OCI-LY3 (cell line): Measurements from ENCODE around the gene WDR93.
A peak's percentile ranks its signal among the peaks of the same experiment; 100 is the strongest.
"Not testable (repeated sequence)": the region's sequence is repeated elsewhere in the genome, so short reads cannot be mapped to it uniquely, and the experiment has no call there.

Experiments
- H2AFZ ChIP-seq: fragments of 200-600, 300-600 bp; shearing (Covaris generic); 2 replicates; pipeline ENCODE4 v1.6.0; 2014; ENCODE audit warnings: antibody characterized with exemption, low read depth, low read length
- H3K27ac ChIP-seq: fragments of 200-600, 300-600 bp; sonication (generic); 2 replicates; pipeline ENCODE4 v1.5.1; 2014; ENCODE audit warnings: mild to moderate bottlenecking, low read length, moderate library complexity, mixed read lengths
- H3K27me3 ChIP-seq: fragments of 200-600, 300-600 bp; sonication (generic); 2 replicates; pipeline ENCODE4 v1.6.1; 2014; ENCODE audit warnings: low read depth, low read length, mixed read lengths
- H3K36me3 ChIP-seq: fragments of 200-600, 300-600 bp; sonication (generic); replicated peaks from 2 replicates; pipeline ENCODE3; 2014; ENCODE audit warnings: low read depth, low read length, mixed read lengths
- H3K4me1 ChIP-seq: fragments of 300-600, 200-600 bp; sonication (generic); 2 replicates; pipeline ENCODE4 v1.6.1; 2014; ENCODE audit warnings: low read length, mixed read lengths
- H3K4me2 ChIP-seq: fragments of 200-600, 300-600 bp; sonication (generic); 2 replicates; pipeline ENCODE4 v1.6.1; 2014; ENCODE audit warnings: low read length, mixed read lengths
- H3K4me3 ChIP-seq: fragments of 300-600, 200-600 bp; sonication (generic); 2 replicates; pipeline ENCODE4 v1.5.1; 2014; ENCODE audit warnings: antibody characterized with exemption, mild to moderate bottlenecking, low read length, moderate library complexity
- H3K79me2 ChIP-seq: fragments of 300-600, 200-600 bp; shearing (Covaris generic); 2 replicates; pipeline ENCODE4 v1.6.1; 2014; ENCODE audit warnings: mild to moderate bottlenecking, low read length, mixed read lengths
- H3K9ac ChIP-seq: fragments of 300-600, 200-600 bp; shearing (Covaris generic); 2 replicates; pipeline ENCODE4 v1.6.0; 2014; ENCODE audit warnings: mild to moderate bottlenecking, low read length, moderate library complexity
- H3K9me3 ChIP-seq: fragments of 200-600, 300-600 bp; shearing (Covaris generic); 2 replicates; pipeline ENCODE4 v1.6.1; 2014; ENCODE audit warnings: low read length, mixed read lengths; ENCODE audit not compliant: insufficient read depth
- H4K20me1 ChIP-seq: fragments of 200-600, 300-600 bp; sonication (generic); 2 replicates; pipeline ENCODE4 v1.6.1; 2016; ENCODE audit warnings: low read length, mixed read lengths; ENCODE audit not compliant: insufficient read depth
- EZH2phosphoT487 ChIP-seq: fragments of 200-600 bp; shearing (Covaris generic); IDR thresholded peaks from 2 replicates; pipeline ENCODE4 v1.6.1; 2018; ENCODE audit warnings: antibody characterized with exemption, mixed run types, low read depth
- TF ChIP-seq, protein P1 (sequence below): fragments of 200-600, 300-600 bp; sonication (generic); IDR thresholded peaks from 2 replicates; pipeline ENCODE4 v1.5.1; 2014; ENCODE audit warnings: antibody characterized with exemption, low read length, low read depth

WDR93 gene

DNA sequence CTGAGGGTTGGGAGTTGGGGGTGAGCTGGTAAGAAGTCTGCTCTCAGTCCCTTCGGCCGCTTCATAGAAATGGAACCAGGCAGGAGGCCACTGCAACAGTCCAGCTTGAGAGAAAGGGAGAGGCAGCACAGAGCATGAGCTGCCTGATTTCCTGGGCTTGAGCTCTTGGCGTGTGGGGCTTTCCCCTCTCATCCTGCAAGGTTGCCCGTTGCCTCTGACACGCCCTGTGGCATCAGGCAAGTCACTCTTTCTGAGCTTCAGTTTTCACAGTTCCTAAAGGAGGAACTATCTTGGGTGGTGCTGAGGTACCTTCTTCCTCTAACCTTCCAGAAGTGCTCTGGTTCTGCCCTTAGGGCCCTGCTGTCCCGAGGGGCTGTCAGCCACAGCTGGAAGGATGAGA, 90.4 kb downstream of the WDR93 start:
- no peaks in the 10 kb centered on the region for H3K27me3 ChIP-seq
- peak overlapping the region; percentile 77 for H3K9ac ChIP-seq
- H3K79me2 ChIP-seq = no peaks in the 10 kb centered on the region
- TF ChIP-seq, protein P1, sequence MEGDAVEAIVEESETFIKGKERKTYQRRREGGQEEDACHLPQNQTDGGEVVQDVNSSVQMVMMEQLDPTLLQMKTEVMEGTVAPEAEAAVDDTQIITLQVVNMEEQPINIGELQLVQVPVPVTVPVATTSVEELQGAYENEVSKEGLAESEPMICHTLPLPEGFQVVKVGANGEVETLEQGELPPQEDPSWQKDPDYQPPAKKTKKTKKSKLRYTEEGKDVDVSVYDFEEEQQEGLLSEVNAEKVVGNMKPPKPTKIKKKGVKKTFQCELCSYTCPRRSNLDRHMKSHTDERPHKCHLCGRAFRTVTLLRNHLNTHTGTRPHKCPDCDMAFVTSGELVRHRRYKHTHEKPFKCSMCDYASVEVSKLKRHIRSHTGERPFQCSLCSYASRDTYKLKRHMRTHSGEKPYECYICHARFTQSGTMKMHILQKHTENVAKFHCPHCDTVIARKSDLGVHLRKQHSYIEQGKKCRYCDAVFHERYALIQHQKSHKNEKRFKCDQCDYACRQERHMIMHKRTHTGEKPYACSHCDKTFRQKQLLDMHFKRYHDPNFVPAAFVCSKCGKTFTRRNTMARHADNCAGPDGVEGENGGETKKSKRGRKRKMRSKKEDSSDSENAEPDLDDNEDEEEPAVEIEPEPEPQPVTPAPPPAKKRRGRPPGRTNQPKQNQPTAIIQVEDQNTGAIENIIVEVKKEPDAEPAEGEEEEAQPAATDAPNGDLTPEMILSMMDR = no peak
- TF ChIP-seq EZH2phosphoT487 = no peak
- H4K20me1 ChIP-seq = no peaks in the 10 kb centered on the region
- H3K4me1 ChIP-seq = peaks cover 67% of the 10 kb centered on the region
- peak overlapping the region; percentile 47 for H3K4me2 ChIP-seq
- peak overlapping the region; percentile 14 for H3K4me3 ChIP-seq
- no peaks in the 10 kb centered on the region for H3K9me3 ChIP-seq
- H3K36me3 ChIP-seq = no peaks in the 10 kb centered on the region
- no peak overlapping the region; the same call in 1 of the 2 replicates for H2AFZ ChIP-seq
- peak overlapping the region; percentile 89 for H3K27ac ChIP-seq

DNA sequence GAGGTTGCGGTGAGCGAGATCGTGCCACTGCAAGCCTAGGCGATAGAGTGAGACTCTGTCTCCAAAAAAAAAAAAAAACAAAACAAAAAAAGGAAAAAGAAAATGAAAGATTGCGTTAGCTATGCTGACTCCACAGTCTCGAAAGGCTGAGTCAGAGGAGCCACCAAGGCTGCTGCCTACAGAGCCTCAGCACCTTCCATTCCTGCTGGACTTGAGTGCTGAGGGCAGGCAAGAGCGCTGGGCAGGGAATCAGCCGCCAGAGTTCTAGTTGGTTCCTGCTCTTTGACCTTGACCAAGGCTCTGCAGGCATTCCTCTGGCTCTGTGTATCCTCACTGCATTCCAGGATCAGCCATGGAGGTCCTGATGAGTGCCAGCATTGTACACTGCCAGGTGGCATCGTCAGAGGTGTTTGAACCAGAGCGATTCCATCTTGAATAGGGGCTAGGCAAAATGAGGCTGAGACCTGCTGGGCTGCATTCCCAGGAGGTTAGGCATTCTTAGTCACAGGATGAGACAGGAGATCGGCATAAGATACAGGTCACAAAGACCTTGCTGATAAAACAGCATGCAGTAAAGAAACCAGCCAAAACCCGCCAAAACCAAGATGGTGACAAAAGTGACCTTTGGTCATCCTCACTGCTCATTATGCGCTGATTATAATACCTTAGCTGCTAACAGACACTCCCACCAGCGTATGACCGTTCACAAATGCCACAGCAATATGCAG, 91.4 kb downstream of the WDR93 start:
- Histone ChIP-seq H4K20me1 (no peaks in the 10 kb centered on the region), H3K9me3 (no peaks in the 10 kb centered on the region), H3K27ac (peak overlapping the region; percentile 89), H3K36me3 (no peaks in the 10 kb centered on the region), H3K27me3 (no peaks in the 10 kb centered on the region), H3K9ac (peak overlapping the region; percentile 77), H3K79me2 (no peaks in the 10 kb centered on the region), H3K4me2 (peak overlapping the region; percentile 47), H2AFZ (no peak overlapping the region), H3K4me3 (peak overlapping the region; percentile 19), H3K4me1 (peaks cover 67% of the 10 kb centered on the region)
- TF ChIP-seq, protein P1 = no peak
- TF ChIP-seq EZH2phosphoT487 = no peak

DNA sequence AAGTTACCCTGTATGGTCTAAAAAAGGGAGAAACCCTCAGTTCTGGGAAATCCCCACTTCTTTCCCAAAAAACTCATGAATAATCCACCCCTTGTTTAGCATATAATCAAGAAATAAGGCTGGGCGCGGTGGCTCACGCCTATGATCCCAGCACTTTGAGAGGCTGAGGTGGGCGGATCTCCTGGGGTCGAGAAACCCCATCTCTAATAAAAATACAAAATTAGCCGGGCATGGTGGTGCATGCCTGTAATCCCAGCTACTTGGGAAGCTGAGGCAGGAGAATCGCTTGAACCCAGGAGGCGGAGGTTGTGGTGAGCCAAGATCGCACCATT, 92.0 kb downstream of the WDR93 start:
- Histone ChIP-seq H3K9ac (peak overlapping the region; percentile 74), H3K4me2 (peak overlapping the region; percentile 60), H3K4me3 (peak overlapping the region; percentile 14), H3K4me1 (peaks cover 67% of the 10 kb centered on the region), H3K27ac (peak overlapping the region; percentile 89)
- H3K79me2 ChIP-seq, H3K27me3 ChIP-seq, H3K36me3 ChIP-seq, H3K9me3 ChIP-seq, H2AFZ ChIP-seq, H4K20me1 ChIP-seq: not testable (repeated sequence)

DNA sequence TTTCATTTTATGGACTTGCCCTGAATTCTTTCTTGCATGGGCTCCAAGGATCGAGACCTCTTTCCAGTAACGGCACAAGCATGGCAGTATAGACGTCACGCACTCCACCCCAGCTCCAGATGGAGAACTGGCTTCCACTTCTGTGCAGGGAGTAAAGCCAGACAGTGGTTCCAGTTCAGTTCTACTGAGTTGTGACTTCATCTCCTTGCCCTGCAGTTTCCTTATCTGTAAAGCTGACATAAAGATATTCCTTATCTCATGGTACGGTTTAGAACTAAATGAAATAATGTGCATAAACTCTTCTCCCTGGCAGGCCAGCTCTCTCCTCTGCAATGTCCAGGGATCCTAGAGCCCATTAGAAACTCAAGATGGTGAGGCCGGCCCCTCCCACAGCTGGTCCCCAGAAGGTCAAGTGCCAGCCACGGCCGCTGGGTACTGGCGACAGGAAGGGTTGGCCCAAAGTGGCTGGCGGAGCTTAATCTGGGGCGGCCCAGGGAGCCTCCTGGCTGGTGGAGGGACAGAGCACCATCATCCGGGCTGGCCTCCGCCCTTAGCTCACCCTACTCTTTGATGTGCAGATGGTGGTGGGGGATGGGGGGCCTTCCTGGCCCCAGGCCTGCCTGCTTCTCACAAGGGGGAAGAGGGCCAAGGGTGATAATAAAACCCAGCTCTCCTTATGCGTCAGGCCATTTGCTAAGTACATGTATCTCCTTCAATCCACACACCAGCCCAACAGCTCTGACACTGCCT, 92.7 kb downstream of the WDR93 start:
- Histone ChIP-seq H3K27me3 (no peaks in the 10 kb centered on the region), H3K79me2 (no peaks in the 10 kb centered on the region), H3K9me3 (peaks cover 9% of the 10 kb centered on the region; the same call in 1 of the 2 replicates), H3K9ac (peak overlapping the region; percentile 74), H2AFZ (peak overlapping the region; percentile 36; the same call in 1 of the 2 replicates), H3K4me3 (peak overlapping the region; percentile 14), H3K36me3 (peaks cover 9% of the 10 kb centered on the region), H4K20me1 (no peaks in the 10 kb centered on the region), H3K4me1 (peaks cover 67% of the 10 kb centered on the region), H3K4me2 (peak overlapping the region; percentile 60), H3K27ac (peak overlapping the region; percentile 89)
- no peak for TF ChIP-seq EZH2phosphoT487
- TF ChIP-seq, protein P1 = no peak
